ENCODE measurements around the gene MICAL2. TPM values are rescaled to one million over a fixed set of nuclear protein-coding genes. Genes with fewer than 3 reads are reported as not detected.
A peak's percentile ranks its signal among the peaks of the same experiment; 100 is the strongest.

The MICAL2 gene
- total RNA-seq, 1 experiment from 2014 or later, result 247 TPM

DNA sequence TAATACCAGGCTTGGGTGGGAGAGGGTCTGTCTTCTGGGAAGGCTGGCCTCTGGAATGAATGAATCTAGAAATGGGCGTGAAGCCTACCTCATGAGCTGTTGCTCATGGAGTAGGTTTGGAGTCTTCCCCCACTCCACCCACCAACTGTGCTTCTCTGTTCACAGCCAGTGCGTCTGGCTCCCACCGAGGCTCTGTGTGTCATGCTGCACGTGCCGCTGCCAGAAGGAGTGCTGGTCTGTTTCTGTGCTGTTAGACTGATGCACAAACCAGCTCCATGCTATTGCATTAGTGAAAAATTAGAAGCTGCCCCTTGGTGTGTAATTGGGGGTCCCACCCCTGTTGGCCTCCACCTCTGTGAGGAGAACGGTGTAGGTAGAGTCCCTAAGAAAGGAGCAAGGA is 134.7 kb downstream of the MICAL2 start:
- no peak for DNase-seq
- Histone ChIP-seq H3K4me3 (ENCODE audit: low read depth, low read length) (no peak overlapping the region), H3K27me3 (replicated peaks; ENCODE audit: control insufficient read depth, insufficient read depth, low read length) (no peaks in the 10 kb centered on the region), H3K36me3 (ENCODE audit: control insufficient read depth, insufficient read depth, low read length) (peaks cover 8% of the 10 kb centered on the region), H3K9me3 (no peaks in the 10 kb centered on the region), H3K4me1 (peaks cover 54% of the 10 kb centered on the region)
- ChIA-PET POLR2A (no interaction called here), CTCF (interaction anchor here (0.6 kb wide), 1 partner anchor 208 kb away, joined by 4 read pairs; no protein-coding TSS in a partner anchor)
- peaks cover 48% of the 10 kb centered on the region for H3K4me1 Mint-ChIP-seq (ENCODE audit: low read depth, unreplicated experiment)
- no peaks in the 10 kb centered on the region for H3K9me3 Mint-ChIP-seq (ENCODE audit: unreplicated experiment)
- H3K4me3 Mint-ChIP-seq (ENCODE audit: unreplicated experiment), result no peak overlapping the region
- H3K27ac Mint-ChIP-seq (ENCODE audit: unreplicated experiment), result peak overlapping the region; percentile 0
- no TSS peak for BruUV-seq (replicated peaks)
- TF ChIP-seq CTCF (IDR thresholded peaks at IDR 0.05; ENCODE audit: insufficient read depth in 1 of 2, low read depth in 1 of 2, low read length in 1 of 2, severe bottlenecking in 1 of 2, unreplicated experiment in 1 of 2), result no peak
- intact Hi-C loops (cut with micrococcal nuclease; ENCODE audit: unreplicated experiment), result no loop called here
- H3K36me3 Mint-ChIP-seq (ENCODE audit: insufficient read depth, unreplicated experiment), result peaks cover 89% of the 10 kb centered on the region
- H3K27me3 Mint-ChIP-seq (ENCODE audit: insufficient read depth, unreplicated experiment), result no peaks in the 10 kb centered on the region

GRCh38 chr11:12245549-12246016 is 135.2 kb downstream of the MICAL2 start:
- Histone ChIP-seq H3K4me1 (peaks cover 55% of the 10 kb centered on the region), H3K4me3 (ENCODE audit: low read depth, low read length) (no peak overlapping the region), H3K36me3 (ENCODE audit: control insufficient read depth, insufficient read depth, low read length) (peaks cover 6% of the 10 kb centered on the region), H3K27me3 (replicated peaks; ENCODE audit: control insufficient read depth, insufficient read depth, low read length) (no peaks in the 10 kb centered on the region), H3K9me3 (no peaks in the 10 kb centered on the region)
- Mint-ChIP-seq H3K27ac (ENCODE audit: unreplicated experiment) (peak overlapping the region; percentile 0), H3K27me3 (ENCODE audit: insufficient read depth, unreplicated experiment) (no peaks in the 10 kb centered on the region), H3K4me3 (ENCODE audit: unreplicated experiment) (no peak overlapping the region), H3K36me3 (ENCODE audit: insufficient read depth, unreplicated experiment) (peaks cover 89% of the 10 kb centered on the region), H3K9me3 (ENCODE audit: unreplicated experiment) (no peaks in the 10 kb centered on the region), H3K4me1 (ENCODE audit: low read depth, unreplicated experiment) (peaks cover 51% of the 10 kb centered on the region)
- DNase-seq, result no peak
- POLR2A ChIA-PET, result no interaction called here
- TF ChIP-seq CTCF (IDR thresholded peaks at IDR 0.05; ENCODE audit: insufficient read depth in 1 of 2, low read depth in 1 of 2, low read length in 1 of 2, severe bottlenecking in 1 of 2, unreplicated experiment in 1 of 2), result no peak
- CTCF ChIA-PET, result interaction anchor here (0.6 kb wide), 1 partner anchor 208 kb away, joined by 4 read pairs; no protein-coding TSS in a partner anchor
- intact Hi-C loops (cut with micrococcal nuclease; ENCODE audit: unreplicated experiment), result no loop called here
- BruUV-seq (replicated peaks), result no TSS peak

- no peaks in the 10 kb centered on the region for H3K9me3 Mint-ChIP-seq (ENCODE audit: unreplicated experiment)
- ChIA-PET POLR2A (no interaction called here), CTCF (no interaction called here)
- Histone ChIP-seq H3K36me3 (ENCODE audit: control insufficient read depth, insufficient read depth, low read length) (peaks cover 6% of the 10 kb centered on the region), H3K9me3 (no peaks in the 10 kb centered on the region), H3K4me3 (ENCODE audit: low read depth, low read length) (no peak overlapping the region), H3K27me3 (replicated peaks; ENCODE audit: control insufficient read depth, insufficient read depth, low read length) (no peaks in the 10 kb centered on the region), H3K4me1 (peaks cover 61% of the 10 kb centered on the region)
- no TSS peak for BruUV-seq (replicated peaks)
- intact Hi-C loops (cut with micrococcal nuclease; ENCODE audit: unreplicated experiment), result no loop called here
- peaks cover 89% of the 10 kb centered on the region for H3K36me3 Mint-ChIP-seq (ENCODE audit: insufficient read depth, unreplicated experiment)
- peaks cover 56% of the 10 kb centered on the region for H3K4me1 Mint-ChIP-seq (ENCODE audit: low read depth, unreplicated experiment)
- DNase-seq, result no peak
- no peaks in the 10 kb centered on the region for H3K27me3 Mint-ChIP-seq (ENCODE audit: insufficient read depth, unreplicated experiment)
- TF ChIP-seq CTCF (IDR thresholded peaks at IDR 0.05; ENCODE audit: insufficient read depth in 1 of 2, low read depth in 1 of 2, low read length in 1 of 2, severe bottlenecking in 1 of 2, unreplicated experiment in 1 of 2), result no peak
- H3K27ac Mint-ChIP-seq (ENCODE audit: unreplicated experiment), result peak overlapping the region; percentile 0
- H3K4me3 Mint-ChIP-seq (ENCODE audit: unreplicated experiment), result no peak overlapping the region
Observed at GRCh38 chr11:12246147-12246546, 135.8 kb downstream of the MICAL2 start.

All from Caco-2 (cell line).